ENCODE results near the gene S100A6.

DNA sequence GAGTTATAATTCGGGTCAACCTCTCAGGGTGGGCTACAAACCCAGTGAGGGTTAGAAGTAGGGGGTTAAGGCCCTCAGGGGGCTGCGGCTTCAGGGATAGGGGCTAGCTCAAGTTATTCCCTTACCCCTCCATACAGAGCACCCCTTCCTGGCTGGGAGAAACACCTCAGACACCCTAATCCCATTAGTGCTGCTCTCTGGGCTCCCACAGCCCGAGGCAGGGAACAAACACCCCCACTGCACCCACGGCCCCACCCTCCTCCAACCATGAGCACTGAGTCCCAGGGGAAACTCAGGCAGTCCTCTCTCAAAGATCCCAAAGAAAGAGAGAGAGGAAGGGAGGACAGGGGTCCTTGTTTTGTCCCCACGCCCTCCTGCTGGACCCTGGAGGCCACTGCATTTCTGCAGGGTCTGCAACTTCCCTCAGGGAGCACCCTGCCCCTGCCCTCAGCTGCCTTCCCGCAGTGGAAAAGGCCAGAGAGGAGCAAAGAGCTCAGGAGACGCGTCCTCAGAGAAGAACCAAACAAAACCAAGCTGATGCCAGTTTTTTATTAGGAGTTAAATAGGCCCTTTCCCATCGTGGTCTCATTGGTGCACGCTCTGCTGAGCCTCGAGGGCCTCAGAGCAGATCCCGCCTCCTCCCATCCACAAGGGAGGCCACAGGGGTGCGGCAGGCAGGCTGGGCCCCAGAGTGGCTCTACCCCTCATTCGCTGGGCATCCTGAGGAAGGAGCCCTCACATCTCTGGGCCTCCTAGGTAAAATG, 11.2 kb upstream of the S100A6 start:
- TF ChIP-seq, protein P1, sequence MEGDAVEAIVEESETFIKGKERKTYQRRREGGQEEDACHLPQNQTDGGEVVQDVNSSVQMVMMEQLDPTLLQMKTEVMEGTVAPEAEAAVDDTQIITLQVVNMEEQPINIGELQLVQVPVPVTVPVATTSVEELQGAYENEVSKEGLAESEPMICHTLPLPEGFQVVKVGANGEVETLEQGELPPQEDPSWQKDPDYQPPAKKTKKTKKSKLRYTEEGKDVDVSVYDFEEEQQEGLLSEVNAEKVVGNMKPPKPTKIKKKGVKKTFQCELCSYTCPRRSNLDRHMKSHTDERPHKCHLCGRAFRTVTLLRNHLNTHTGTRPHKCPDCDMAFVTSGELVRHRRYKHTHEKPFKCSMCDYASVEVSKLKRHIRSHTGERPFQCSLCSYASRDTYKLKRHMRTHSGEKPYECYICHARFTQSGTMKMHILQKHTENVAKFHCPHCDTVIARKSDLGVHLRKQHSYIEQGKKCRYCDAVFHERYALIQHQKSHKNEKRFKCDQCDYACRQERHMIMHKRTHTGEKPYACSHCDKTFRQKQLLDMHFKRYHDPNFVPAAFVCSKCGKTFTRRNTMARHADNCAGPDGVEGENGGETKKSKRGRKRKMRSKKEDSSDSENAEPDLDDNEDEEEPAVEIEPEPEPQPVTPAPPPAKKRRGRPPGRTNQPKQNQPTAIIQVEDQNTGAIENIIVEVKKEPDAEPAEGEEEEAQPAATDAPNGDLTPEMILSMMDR (IDR thresholded peaks at IDR 0.05; ENCODE audit: low read depth, low read length, poor library complexity, severe bottlenecking) = no peak
- no peak for TF ChIP-seq EZH2phosphoT487 (IDR thresholded peaks at IDR 0.05; ENCODE audit: borderline replicate concordance, low read length)

All from DOHH2 (cell line).